ENCODE measurements around the gene DGKI. TPM values are rescaled to one million over a fixed set of nuclear protein-coding genes. Genes with fewer than 3 reads are reported as not detected.
"Not testable (repeated sequence)": the region's sequence is repeated elsewhere in the genome, so short reads cannot be mapped to it uniquely, and the experiment has no call there.

Gene DGKI
- total RNA-seq, 2 experiments from 2014 or later = 1.8 to 2.2 TPM

GRCh38 chr7:137462847-137463246 lies 383.9 kb downstream of the DGKI start:
- Mint-ChIP-seq H3K36me3 (no peaks in the 10 kb centered on the region), H3K27ac (no peak overlapping the region), H3K4me1 (no peaks in the 10 kb centered on the region), H3K4me3 (no peak overlapping the region), H3K27me3 (peaks cover 14% of the 10 kb centered on the region), H3K9me3 (no peaks in the 10 kb centered on the region)
- no peak for DNase-seq

- Mint-ChIP-seq H3K27me3 (peaks cover 14% of the 10 kb centered on the region), H3K9me3 (no peaks in the 10 kb centered on the region), H3K4me1 (no peaks in the 10 kb centered on the region), H3K27ac (no peak overlapping the region), H3K4me3 (no peak overlapping the region), H3K36me3 (no peaks in the 10 kb centered on the region)
- DNase-seq = no peak
These were observed 384.6 kb downstream of the DGKI start for GRCh38 chr7:137462074-137462715.

- H3K4me1 Mint-ChIP-seq = no peaks in the 10 kb centered on the region
- H3K9me3 Mint-ChIP-seq = no peaks in the 10 kb centered on the region
- H3K27me3 Mint-ChIP-seq = peaks cover 13% of the 10 kb centered on the region
These were observed 388.4 kb downstream of the DGKI start for GRCh38 chr7:137458399-137458798.

GRCh38 chr7:137454767-137455166 lies 392.0 kb downstream of the DGKI start:
- no peak for DNase-seq
- H3K27ac Mint-ChIP-seq = no peak overlapping the region
- no peak overlapping the region for H3K4me3 Mint-ChIP-seq
- peaks cover 4% of the 10 kb centered on the region for H3K27me3 Mint-ChIP-seq
- H3K36me3 Mint-ChIP-seq = no peaks in the 10 kb centered on the region
- H3K4me1 Mint-ChIP-seq = no peaks in the 10 kb centered on the region
- no peaks in the 10 kb centered on the region for H3K9me3 Mint-ChIP-seq

More at GRCh38 chr7:137458399-137458798, 388.4 kb downstream of the DGKI start:
- H3K27ac Mint-ChIP-seq = no peak overlapping the region
- no peak for DNase-seq
- no peak overlapping the region for H3K4me3 Mint-ChIP-seq
- no peaks in the 10 kb centered on the region for H3K36me3 Mint-ChIP-seq

- Mint-ChIP-seq H3K27me3 (peaks cover 4% of the 10 kb centered on the region), H3K9me3 (no peaks in the 10 kb centered on the region), H3K36me3 (no peaks in the 10 kb centered on the region), H3K4me3 (no peak overlapping the region), H3K27ac (no peak overlapping the region), H3K4me1 (no peaks in the 10 kb centered on the region)
- DNase-seq = no peak
These were observed 392.5 kb downstream of the DGKI start for GRCh38 chr7:137454246-137454724.

DNA sequence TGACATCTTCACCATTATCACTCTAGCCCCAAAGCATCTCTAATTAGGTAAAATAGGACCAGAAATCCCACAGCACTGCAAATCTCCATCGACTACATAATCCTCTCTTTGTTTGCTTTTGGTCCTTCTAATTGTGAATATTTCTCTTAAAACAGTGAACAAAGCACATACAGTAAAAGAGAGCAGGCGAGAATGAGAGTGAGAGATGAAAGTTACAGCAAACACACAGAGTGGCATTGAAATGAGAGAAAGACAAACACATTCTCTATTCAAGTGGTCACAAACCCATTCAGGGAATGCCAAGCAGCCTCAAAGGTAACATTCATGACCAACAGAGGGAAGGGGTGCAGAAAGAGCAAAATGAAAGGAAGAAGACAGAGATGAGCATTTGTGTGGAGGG lies 393.4 kb downstream of the DGKI start:
- peaks cover 4% of the 10 kb centered on the region for H3K27me3 Mint-ChIP-seq
- no peaks in the 10 kb centered on the region for H3K9me3 Mint-ChIP-seq
- DNase-seq = no peak
- no peaks in the 10 kb centered on the region for H3K4me1 Mint-ChIP-seq
- no peaks in the 10 kb centered on the region for H3K36me3 Mint-ChIP-seq
- no peak overlapping the region for H3K27ac Mint-ChIP-seq
- no peak overlapping the region for H3K4me3 Mint-ChIP-seq

- H3K4me3 Mint-ChIP-seq = no peak overlapping the region
- no peaks in the 10 kb centered on the region for H3K9me3 Mint-ChIP-seq
- no peaks in the 10 kb centered on the region for H3K4me1 Mint-ChIP-seq
These were observed 397.8 kb downstream of the DGKI start for GRCh38 chr7:137449016-137449415.

DNA sequence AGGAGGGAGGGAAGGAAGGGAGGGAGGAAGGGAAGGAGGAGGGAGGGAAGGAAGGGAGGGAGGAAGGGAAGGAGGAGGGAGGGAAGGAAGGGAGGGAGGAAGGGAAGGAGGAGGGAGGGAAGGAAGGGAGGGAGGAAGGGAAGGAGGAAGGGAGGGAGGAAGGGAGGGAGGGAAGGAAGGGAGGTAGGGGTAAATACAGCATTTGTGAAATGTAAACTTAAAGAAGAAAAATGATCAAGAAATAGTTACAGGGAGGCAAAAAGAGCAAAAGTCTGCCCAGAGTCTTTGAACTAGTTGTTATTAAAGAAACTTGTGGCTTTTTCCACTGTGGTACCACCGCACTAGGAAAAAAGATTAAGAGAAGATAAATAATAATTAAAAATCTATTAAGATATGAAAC lies 398.2 kb downstream of the DGKI start:
- not testable (repeated sequence) for H3K27ac Mint-ChIP-seq, H3K4me1 Mint-ChIP-seq, H3K9me3 Mint-ChIP-seq, DNase-seq, H3K36me3 Mint-ChIP-seq, H3K4me3 Mint-ChIP-seq
- H3K27me3 Mint-ChIP-seq = peaks cover 12% of the 10 kb centered on the region

More at GRCh38 chr7:137449016-137449415, 397.8 kb downstream of the DGKI start:
- H3K36me3 Mint-ChIP-seq = no peaks in the 10 kb centered on the region
- peaks cover 12% of the 10 kb centered on the region for H3K27me3 Mint-ChIP-seq
- H3K27ac Mint-ChIP-seq = no peak overlapping the region
- DNase-seq = no peak

DNA sequence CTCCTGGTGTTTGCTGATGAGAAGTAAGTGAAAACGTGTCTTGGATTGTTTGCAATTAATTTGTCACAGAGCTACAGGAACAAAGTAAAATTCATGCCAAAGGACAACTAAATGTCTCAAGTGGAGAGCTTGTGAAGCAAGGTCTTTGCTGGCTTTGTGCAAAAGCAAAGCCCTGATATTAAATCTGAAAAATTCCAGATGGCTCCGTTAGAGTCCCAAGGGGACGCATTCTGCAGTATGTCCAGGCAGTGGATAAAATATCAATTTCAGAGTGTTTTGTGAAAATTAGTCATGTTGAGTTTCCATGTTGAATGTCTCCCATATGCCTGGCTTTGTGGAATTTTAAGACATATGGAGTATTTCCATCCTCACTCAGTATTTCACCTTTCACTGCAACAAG lies 400.7 kb downstream of the DGKI start:
- H3K27me3 Mint-ChIP-seq = peaks cover 12% of the 10 kb centered on the region
- no peaks in the 10 kb centered on the region for H3K9me3 Mint-ChIP-seq
- no peak overlapping the region for H3K4me3 Mint-ChIP-seq
- H3K4me1 Mint-ChIP-seq = no peaks in the 10 kb centered on the region
- no peak for DNase-seq
- H3K27ac Mint-ChIP-seq = no peak overlapping the region
- H3K36me3 Mint-ChIP-seq = no peaks in the 10 kb centered on the region

DNA sequence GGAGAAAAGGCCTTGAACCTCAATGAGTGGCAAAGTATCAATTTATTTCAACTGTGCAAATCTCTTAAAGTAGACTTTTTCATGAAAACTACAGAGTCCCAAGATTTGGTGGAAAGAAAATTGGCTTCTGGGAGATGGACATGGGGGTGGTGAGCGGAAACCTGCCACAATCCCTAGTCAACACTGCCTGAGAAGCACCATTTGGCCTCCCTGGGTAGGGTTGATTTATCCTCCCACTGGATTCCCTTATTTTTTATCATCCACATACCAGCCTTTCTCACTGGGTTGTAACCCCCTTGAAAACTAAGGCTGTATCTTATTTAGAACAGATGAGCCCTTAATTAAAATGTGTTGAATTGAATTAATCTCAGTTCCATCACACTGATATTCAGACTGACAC lies 401.5 kb downstream of the DGKI start:
- Mint-ChIP-seq H3K9me3 (no peaks in the 10 kb centered on the region), H3K27ac (no peak overlapping the region), H3K4me3 (no peak overlapping the region), H3K27me3 (peaks cover 12% of the 10 kb centered on the region), H3K4me1 (no peaks in the 10 kb centered on the region), H3K36me3 (no peaks in the 10 kb centered on the region)
- DNase-seq = no peak

DNA sequence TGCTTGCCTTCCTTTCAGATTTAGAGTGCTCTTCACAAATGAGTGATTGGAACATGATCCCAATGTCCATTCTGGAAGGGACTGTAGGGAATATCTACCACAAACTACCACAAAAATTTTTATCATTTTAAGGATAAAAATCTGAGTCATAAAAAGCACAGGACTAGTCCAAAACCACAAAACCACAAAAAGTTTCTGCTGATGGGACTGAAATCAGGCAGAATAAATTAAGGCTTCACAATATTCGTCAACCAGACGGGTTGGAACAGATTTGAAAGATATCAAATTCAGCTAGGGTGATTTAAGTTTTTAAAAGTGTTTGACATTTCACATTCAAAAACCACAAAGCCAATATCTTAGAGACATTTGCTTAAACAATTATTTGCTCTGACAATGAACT lies 403.2 kb downstream of the DGKI start:
- Mint-ChIP-seq H3K4me3 (no peak overlapping the region), H3K4me1 (no peaks in the 10 kb centered on the region), H3K9me3 (no peaks in the 10 kb centered on the region), H3K27ac (no peak overlapping the region), H3K36me3 (no peaks in the 10 kb centered on the region), H3K27me3 (peaks cover 12% of the 10 kb centered on the region)
- DNase-seq = no peak

- H3K4me3 Mint-ChIP-seq = no peak overlapping the region
- no peak for DNase-seq
- peaks cover 3% of the 10 kb centered on the region for H3K27me3 Mint-ChIP-seq
- H3K27ac Mint-ChIP-seq = no peak overlapping the region
- H3K4me1 Mint-ChIP-seq = no peaks in the 10 kb centered on the region
- H3K36me3 Mint-ChIP-seq = no peaks in the 10 kb centered on the region
- H3K9me3 Mint-ChIP-seq = no peaks in the 10 kb centered on the region
These were observed 405.3 kb downstream of the DGKI start for GRCh38 chr7:137441451-137441850.

DNA sequence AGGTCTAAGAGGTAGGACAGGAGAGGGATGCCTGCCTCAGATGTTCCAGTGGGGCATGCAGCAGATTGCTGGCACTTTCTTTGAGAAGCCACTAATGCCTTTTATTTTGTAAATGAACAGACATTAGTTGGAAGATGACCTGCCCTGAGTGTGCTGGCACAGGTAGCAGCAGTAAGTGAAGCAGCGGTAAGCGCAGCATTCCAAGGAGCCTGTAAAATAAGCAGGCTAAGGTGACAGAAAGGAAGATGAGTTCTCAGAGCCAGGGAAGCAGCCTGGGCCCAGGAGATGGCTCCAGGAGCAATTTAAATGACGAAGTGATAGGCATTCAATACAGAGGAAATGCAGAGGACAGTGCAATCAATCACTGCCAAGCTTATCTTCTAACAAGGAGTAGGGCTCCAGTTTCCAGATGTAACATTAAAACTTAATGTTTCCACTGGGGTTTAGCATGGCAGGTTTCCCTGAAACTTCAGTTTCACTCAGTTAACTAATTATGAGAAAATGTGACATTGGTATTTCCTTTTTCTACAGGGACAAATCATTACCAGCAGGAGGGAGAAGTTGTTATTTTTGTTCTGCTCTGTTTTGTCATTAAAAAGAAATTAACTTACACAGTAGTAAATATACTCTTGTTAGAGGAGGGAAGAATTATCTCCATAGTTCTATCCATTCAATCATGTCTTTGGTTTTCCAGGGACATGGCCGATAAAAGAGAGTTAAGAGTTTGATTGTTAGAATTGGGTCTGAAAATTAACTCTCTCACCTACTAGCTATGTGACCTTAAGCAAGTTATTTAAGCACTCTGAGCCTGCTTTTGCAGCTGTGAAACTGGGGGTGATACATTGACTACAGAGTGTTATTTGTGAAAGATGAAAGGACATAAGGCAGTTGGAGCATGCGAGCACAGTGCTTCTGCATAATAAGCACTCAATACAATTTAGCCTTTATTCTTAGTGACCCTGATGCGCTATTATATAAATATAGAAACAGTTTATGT lies 406.6 kb downstream of the DGKI start:
- no peaks in the 10 kb centered on the region for H3K9me3 Mint-ChIP-seq
- peaks cover 3% of the 10 kb centered on the region for H3K27me3 Mint-ChIP-seq
- no peaks in the 10 kb centered on the region for H3K4me1 Mint-ChIP-seq
- H3K4me3 Mint-ChIP-seq = no peak overlapping the region
- DNase-seq = no peak
- no peaks in the 10 kb centered on the region for H3K36me3 Mint-ChIP-seq
- no peak overlapping the region for H3K27ac Mint-ChIP-seq

DNA sequence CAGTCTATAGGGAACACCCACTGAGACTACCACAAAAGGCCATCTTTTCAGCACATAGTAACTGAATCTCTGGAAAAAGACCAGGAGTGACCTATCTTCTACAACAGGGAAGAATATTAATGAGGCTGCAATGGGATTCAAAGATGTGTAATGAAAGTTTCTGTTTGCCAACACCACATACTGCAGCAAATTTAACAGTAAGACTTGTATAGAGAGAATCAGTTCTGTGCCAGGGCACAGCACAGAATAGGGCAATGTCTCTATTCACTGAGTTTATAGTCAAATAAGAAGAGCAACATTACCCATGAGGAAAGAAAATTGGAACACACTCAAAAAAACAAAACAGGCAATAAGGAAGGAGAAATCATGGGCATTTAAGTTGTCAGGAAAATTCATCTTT lies 411.8 kb downstream of the DGKI start:
- H3K9me3 Mint-ChIP-seq = no peaks in the 10 kb centered on the region
- DNase-seq = no peak
- H3K4me3 Mint-ChIP-seq = no peak overlapping the region
- no peaks in the 10 kb centered on the region for H3K27me3 Mint-ChIP-seq
- H3K36me3 Mint-ChIP-seq = no peaks in the 10 kb centered on the region
- no peaks in the 10 kb centered on the region for H3K4me1 Mint-ChIP-seq
- no peak overlapping the region for H3K27ac Mint-ChIP-seq

DNA sequence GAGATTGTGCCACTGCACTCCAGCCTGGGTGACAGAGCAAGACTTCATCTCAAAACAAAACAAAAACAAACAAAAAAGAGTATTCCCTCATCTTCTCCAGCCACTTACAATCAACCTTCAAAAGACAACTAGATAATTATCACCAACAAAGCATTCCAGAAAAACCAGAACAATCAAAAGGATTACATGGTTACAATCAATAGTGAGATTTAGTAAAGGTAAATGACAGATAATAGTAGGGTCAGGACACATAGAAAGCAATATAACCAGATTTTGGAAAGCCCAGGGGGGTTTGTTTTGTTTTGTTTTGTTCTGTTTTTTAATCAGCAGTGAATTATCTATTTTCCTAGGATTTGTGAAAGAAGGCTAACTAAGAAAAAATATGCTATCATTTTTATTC lies 412.2 kb downstream of the DGKI start:
- Mint-ChIP-seq H3K9me3 (no peaks in the 10 kb centered on the region), H3K36me3 (no peaks in the 10 kb centered on the region), H3K27me3 (no peaks in the 10 kb centered on the region), H3K4me1 (no peaks in the 10 kb centered on the region), H3K4me3 (no peak overlapping the region), H3K27ac (no peak overlapping the region)
- DNase-seq = no peak

All from activated naive CD8-positive, alpha-beta T cell treated with anti-CD3 and anti-CD28 coated beads for 36 hours (primary cell).